KMS-11 (cell line): ENCODE results near the gene SOHLH2.

Experiments
- H2AFZ ChIP-seq: fragments of 200-600 bp; sonication (generic); 2 replicates; pipeline ENCODE4 v1.6.1; 2016; ENCODE audit warnings: antibody characterized with exemption, mixed run types, low read depth
- H3K27ac ChIP-seq: fragments of 200-600 bp; sonication (generic); 2 replicates; pipeline ENCODE4 v1.6.1; 2016; ENCODE audit warnings: mild to moderate bottlenecking, mixed run types
- H3K27me3 ChIP-seq: fragments of 200-600 bp; sonication (generic); 2 replicates; pipeline ENCODE4 v1.6.1; 2017; ENCODE audit warnings: mild to moderate bottlenecking, low read depth, mixed run types, moderate library complexity; ENCODE audit not compliant: insufficient read depth
- H3K36me3 ChIP-seq: fragments of 200-600 bp; sonication (generic); 2 replicates; pipeline ENCODE4 v1.6.1; 2017; ENCODE audit warnings: mild to moderate bottlenecking, mixed run types; ENCODE audit not compliant: insufficient read depth
- H3K4me1 ChIP-seq: fragments of 200-600 bp; sonication (generic); 2 replicates; pipeline ENCODE4 v1.6.1; 2016; ENCODE audit warnings: mild to moderate bottlenecking, low read depth, mixed run types; ENCODE audit not compliant: poor library complexity, severe bottlenecking
- H3K4me2 ChIP-seq: fragments of 200-600 bp; sonication (generic); 2 replicates; pipeline ENCODE4 v1.7.0; 2016; ENCODE audit warnings: mild to moderate bottlenecking, mixed run types
- H3K4me3 ChIP-seq: fragments of 200-600 bp; sonication (generic); IDR thresholded peaks from 2 replicates; pipeline ENCODE4 v1.6.1; 2017; ENCODE audit warnings: low read depth, low read length, mixed read lengths; ENCODE audit not compliant: insufficient read depth
- H3K79me2 ChIP-seq: fragments of 200-600 bp; sonication (generic); 2 replicates; pipeline ENCODE4 v1.6.1; 2016; ENCODE audit warnings: low read depth, mixed run types; ENCODE audit not compliant: insufficient read depth
- H3K9ac ChIP-seq: fragments of 200-600 bp; sonication (generic); 2 replicates; pipeline ENCODE4 v1.6.1; 2016; ENCODE audit warnings: mild to moderate bottlenecking, mixed run types
- H4K20me1 ChIP-seq: fragments of 200-600 bp; sonication (generic); 2 replicates; pipeline ENCODE4 v1.6.1; 2016; ENCODE audit warnings: mild to moderate bottlenecking, mixed run types; ENCODE audit not compliant: insufficient read depth
- CTCF ChIP-seq: fragments of 200-600 bp; sonication (generic); conservative IDR thresholded peaks from 2 replicates; pipeline ENCODE4 v1.6.1; 2017; ENCODE audit warnings: low read depth, mild to moderate bottlenecking, antibody characterized with exemption, low read length, moderate library complexity, mixed read lengths

Gene SOHLH2

GRCh38 chr13:36190771-36191170, 23.6 kb downstream of the SOHLH2 start:
- H4K20me1 ChIP-seq = no peaks in the 10 kb centered on the region
- no peak overlapping the region for H2AFZ ChIP-seq
- H3K79me2 ChIP-seq = no peaks in the 10 kb centered on the region
- no peak overlapping the region for H3K4me2 ChIP-seq
- TF ChIP-seq CTCF = no peak
- no peak overlapping the region for H3K9ac ChIP-seq
- no peak overlapping the region for H3K27ac ChIP-seq
- H3K27me3 ChIP-seq = no peaks in the 10 kb centered on the region
- H3K36me3 ChIP-seq = no peaks in the 10 kb centered on the region
- peaks cover 5% of the 10 kb centered on the region for H3K4me1 ChIP-seq
- no peak overlapping the region for H3K4me3 ChIP-seq

DNA sequence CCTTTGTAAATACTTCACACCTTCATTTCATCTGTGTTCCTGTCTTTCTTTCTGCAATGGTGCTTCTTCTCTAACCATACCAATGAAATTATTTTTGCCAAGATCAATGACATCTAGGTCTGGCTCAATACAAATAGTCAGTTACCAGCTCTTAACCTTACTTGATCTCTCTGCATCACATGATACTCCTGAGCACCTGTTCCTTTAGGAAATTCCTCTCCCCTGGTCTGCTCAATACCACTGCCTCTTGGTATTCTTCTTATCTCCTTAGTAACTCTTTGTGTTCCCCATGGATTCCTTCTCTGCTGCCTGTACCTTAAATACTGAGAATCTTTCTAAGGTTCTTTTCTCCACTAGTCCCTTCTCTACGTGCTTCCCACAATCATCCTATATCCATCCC, 25.9 kb downstream of the SOHLH2 start:
- no peak overlapping the region for H3K4me2 ChIP-seq
- no peaks in the 10 kb centered on the region for H4K20me1 ChIP-seq
- no peak overlapping the region for H2AFZ ChIP-seq
- no peaks in the 10 kb centered on the region for H3K79me2 ChIP-seq
- H3K9ac ChIP-seq = no peak overlapping the region
- no peaks in the 10 kb centered on the region for H3K36me3 ChIP-seq
- H3K27me3 ChIP-seq = no peaks in the 10 kb centered on the region
- no peak overlapping the region for H3K27ac ChIP-seq
- no peak for TF ChIP-seq CTCF
- H3K4me3 ChIP-seq = no peak overlapping the region
- H3K4me1 ChIP-seq = peaks cover 5% of the 10 kb centered on the region

GRCh38 chr13:36183901-36184300, 30.5 kb downstream of the SOHLH2 start:
- Histone ChIP-seq H3K4me2 (no peak overlapping the region), H2AFZ (no peak overlapping the region), H3K4me3 (no peak overlapping the region), H3K27ac (no peak overlapping the region), H3K79me2 (no peaks in the 10 kb centered on the region), H4K20me1 (no peaks in the 10 kb centered on the region), H3K9ac (no peak overlapping the region), H3K4me1 (no peaks in the 10 kb centered on the region), H3K36me3 (no peaks in the 10 kb centered on the region), H3K27me3 (no peaks in the 10 kb centered on the region)
- TF ChIP-seq CTCF = no peak

DNA sequence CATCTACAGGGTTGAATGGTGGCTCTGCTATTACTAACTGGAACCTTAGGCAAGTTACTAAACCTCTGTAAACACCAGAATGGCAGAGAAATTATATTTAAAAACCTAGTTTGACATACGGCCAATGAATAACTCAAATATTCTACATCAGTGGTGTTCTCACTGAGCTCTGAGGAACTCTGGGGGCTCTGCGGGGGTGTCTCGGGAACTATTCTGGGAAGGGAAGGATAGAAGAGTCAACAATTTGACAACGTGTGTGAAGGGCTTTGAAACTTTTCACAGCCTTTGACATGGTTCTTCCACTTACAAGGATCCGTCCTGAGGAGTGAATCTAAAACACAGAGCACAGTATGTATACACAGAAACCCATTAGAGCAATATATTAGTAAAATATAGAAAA, 38.7 kb downstream of the SOHLH2 start:
- Histone ChIP-seq H2AFZ (no peak overlapping the region), H3K4me1 (no peaks in the 10 kb centered on the region), H3K79me2 (no peaks in the 10 kb centered on the region), H3K27me3 (no peaks in the 10 kb centered on the region), H3K4me2 (no peak overlapping the region), H3K4me3 (no peak overlapping the region), H3K36me3 (no peaks in the 10 kb centered on the region), H3K9ac (no peak overlapping the region), H3K27ac (no peak overlapping the region), H4K20me1 (no peaks in the 10 kb centered on the region)
- TF ChIP-seq CTCF = no peak

GRCh38 chr13:36174923-36175322, 39.4 kb downstream of the SOHLH2 start:
- Histone ChIP-seq H3K9ac (no peak overlapping the region), H3K4me2 (no peak overlapping the region), H4K20me1 (no peaks in the 10 kb centered on the region), H3K79me2 (no peaks in the 10 kb centered on the region), H3K27me3 (no peaks in the 10 kb centered on the region), H3K36me3 (no peaks in the 10 kb centered on the region), H3K27ac (no peak overlapping the region), H3K4me1 (no peaks in the 10 kb centered on the region), H2AFZ (no peak overlapping the region), H3K4me3 (no peak overlapping the region)
- no peak for TF ChIP-seq CTCF
